Urinary bladder (tissue), 4 donors: ENCODE measurements around the gene ZBTB20. TPM values are rescaled to one million over a fixed set of nuclear protein-coding genes. Genes with fewer than 3 reads are reported as not detected.

Experiments
- DNase-seq: peaks from one replicate; pipeline ENCODE4 v3.0.0-alpha.2; 2015; ENCODE audit errors: extremely low spot score
- H3K27ac ChIP-seq: one replicate; pipeline ENCODE4 v1.5.1; 2013; ENCODE audit warnings: low read depth, mild to moderate bottlenecking, moderate library complexity
- H3K36me3 ChIP-seq: one replicate; pipeline ENCODE4 v1.6.1; 2013; ENCODE audit warnings: mild to moderate bottlenecking, moderate library complexity; ENCODE audit not compliant: insufficient read depth
- H3K4me1 ChIP-seq: one replicate; pipeline ENCODE4 v1.6.1; 2013; ENCODE audit warnings: mild to moderate bottlenecking, moderate library complexity; ENCODE audit not compliant: insufficient read depth
- H3K4me3 ChIP-seq: one replicate; pipeline ENCODE4 v1.5.1; 2013; ENCODE audit warnings: low read depth, low read length
- WGBS: extraction: QIAGEN DNeasy Blood & Tissue Kit; methylation state at CpG from one replicate; pipeline ENCODE4 v1.1.7; 2013; 5-methylcytosine and 5-hydroxymethylcytosine counted together
- polyA plus RNA-seq: library from polyadenylated mRNA; stranded (reverse); fragments of 200-250 nt; gene quantifications from one replicate; pipeline ENCODE4 v1.2.3, GENCODE V29; 2013
- total RNA-seq: library from RNA; depleted of rRNA; stranded (reverse); fragments of >200 nt; gene quantifications from one replicate; pipeline ENCODE4 v1.2.3, GENCODE V29; 2014
- donor health status: healthy with polysubstance abuse.
- donor health status: healthy.

Gene ZBTB20
- total and polyA plus RNA-seq, 2 donors: 1.5 to 99.9 TPM

- Histone ChIP-seq H3K4me3 (no peak overlapping the region), H3K36me3 (no peaks in the 10 kb centered on the region), H3K4me1 (no peaks in the 10 kb centered on the region), H3K27ac (no peak overlapping the region)
- 77% methylated on average over 3 of the region's 3 CpGs for WGBS
- DNase-seq: no peak
These were observed 525.1 kb downstream of the ZBTB20 start for GRCh38 chr3:114622001-114622400.

- H3K4me1 ChIP-seq: no peaks in the 10 kb centered on the region
- DNase-seq: no peak
- WGBS: 93% methylated on average over 3 of the region's 3 CpGs
- no peaks in the 10 kb centered on the region for H3K36me3 ChIP-seq
- H3K27ac ChIP-seq: no peak overlapping the region
- no peak overlapping the region for H3K4me3 ChIP-seq
These were observed 527.3 kb downstream of the ZBTB20 start for GRCh38 chr3:114619771-114620170.

- Histone ChIP-seq H3K4me3 (no peak overlapping the region), H3K36me3 (peaks cover 1% of the 10 kb centered on the region), H3K27ac (no peak overlapping the region), H3K4me1 (no peaks in the 10 kb centered on the region)
- no peak for DNase-seq
- WGBS: 87% methylated on average over 9 of the region's 9 CpGs
These were observed 531.5 kb downstream of the ZBTB20 start for GRCh38 chr3:114615523-114616085.

GRCh38 chr3:114609973-114610630 is 537.0 kb downstream of the ZBTB20 start:
- WGBS: 94% methylated on average over 4 of the region's 4 CpGs
- H3K4me1 ChIP-seq: peaks cover 1% of the 10 kb centered on the region
- H3K36me3 ChIP-seq: peaks cover 1% of the 10 kb centered on the region
- no peak overlapping the region for H3K27ac ChIP-seq
- no peak overlapping the region for H3K4me3 ChIP-seq
- DNase-seq: no peak

GRCh38 chr3:114608293-114608692 is 538.8 kb downstream of the ZBTB20 start:
- no peak for DNase-seq
- 64% methylated on average over 1 of the region's 1 CpG for WGBS
- Histone ChIP-seq H3K27ac (no peak overlapping the region), H3K4me1 (peaks cover 1% of the 10 kb centered on the region), H3K4me3 (no peak overlapping the region), H3K36me3 (peaks cover 1% of the 10 kb centered on the region)

- H3K36me3 ChIP-seq: peaks cover 1% of the 10 kb centered on the region
- 27% methylated on average over 2 of the region's 2 CpGs for WGBS
- H3K4me3 ChIP-seq: no peak overlapping the region
- peaks cover 1% of the 10 kb centered on the region for H3K4me1 ChIP-seq
- no peak overlapping the region for H3K27ac ChIP-seq
- DNase-seq: no peak
These were observed 540.8 kb downstream of the ZBTB20 start for GRCh38 chr3:114606336-114606735.

- WGBS: 63% methylated on average over 1 of the region's 1 CpG
- DNase-seq: no peak
These were observed 546.5 kb downstream of the ZBTB20 start for GRCh38 chr3:114600571-114600970.

GRCh38 chr3:114597871-114598270 is 549.2 kb downstream of the ZBTB20 start:
- Histone ChIP-seq H3K4me3 (no peak overlapping the region), H3K4me1 (no peaks in the 10 kb centered on the region), H3K36me3 (no peaks in the 10 kb centered on the region), H3K27ac (no peak overlapping the region)
- DNase-seq: no peak

More at GRCh38 chr3:114600571-114600970, 546.5 kb downstream of the ZBTB20 start:
- Histone ChIP-seq H3K36me3 (no peaks in the 10 kb centered on the region), H3K27ac (no peak overlapping the region), H3K4me3 (no peak overlapping the region), H3K4me1 (no peaks in the 10 kb centered on the region)

- Histone ChIP-seq H3K4me3 (no peak overlapping the region), H3K36me3 (no peaks in the 10 kb centered on the region), H3K27ac (no peak overlapping the region), H3K4me1 (no peaks in the 10 kb centered on the region)
- DNase-seq: no peak
- 57% methylated on average over 4 of the region's 4 CpGs for WGBS
These were observed 550.1 kb downstream of the ZBTB20 start for GRCh38 chr3:114597012-114597411.

- H3K27ac ChIP-seq: no peak overlapping the region
- H3K4me3 ChIP-seq: no peak overlapping the region
- no peak for DNase-seq
- no peaks in the 10 kb centered on the region for H3K36me3 ChIP-seq
- H3K4me1 ChIP-seq: no peaks in the 10 kb centered on the region
- 93% methylated on average over 2 of the region's 2 CpGs for WGBS
These were observed 550.9 kb downstream of the ZBTB20 start for GRCh38 chr3:114596147-114596546.

GRCh38 chr3:114595522-114596028 is 551.5 kb downstream of the ZBTB20 start:
- Histone ChIP-seq H3K4me3 (no peak overlapping the region), H3K36me3 (no peaks in the 10 kb centered on the region), H3K27ac (no peak overlapping the region), H3K4me1 (no peaks in the 10 kb centered on the region)
- DNase-seq: no peak
- 62% methylated on average over 2 of the region's 2 CpGs for WGBS

- no peaks in the 10 kb centered on the region for H3K36me3 ChIP-seq
- H3K4me1 ChIP-seq: peaks cover 1% of the 10 kb centered on the region
- H3K27ac ChIP-seq: no peak overlapping the region
- 94% methylated on average over 6 of the region's 6 CpGs for WGBS
- no peak for DNase-seq
- H3K4me3 ChIP-seq: no peak overlapping the region
These were observed 556.6 kb downstream of the ZBTB20 start for GRCh38 chr3:114590309-114591047.

GRCh38 chr3:114587986-114588385 is 559.1 kb downstream of the ZBTB20 start:
- Histone ChIP-seq H3K27ac (no peak overlapping the region), H3K36me3 (no peaks in the 10 kb centered on the region), H3K4me3 (no peak overlapping the region), H3K4me1 (peaks cover 1% of the 10 kb centered on the region)
- WGBS: 98% methylated on average over 5 of the region's 5 CpGs
- no peak for DNase-seq

- H3K27ac ChIP-seq: no peak overlapping the region
- H3K4me1 ChIP-seq: peaks cover 1% of the 10 kb centered on the region
- H3K4me3 ChIP-seq: no peak overlapping the region
- no peaks in the 10 kb centered on the region for H3K36me3 ChIP-seq
- 93% methylated on average over 1 of the region's 1 CpG for WGBS
- DNase-seq: no peak
These were observed 561.0 kb downstream of the ZBTB20 start for GRCh38 chr3:114586119-114586518.
